K562 (cell line): Measurements from ENCODE around the gene ADAM15. TPM values are rescaled to one million over a fixed set of nuclear protein-coding genes. Genes with fewer than 3 reads are reported as not detected.

ENCODE experiments used
- ATF1 ChIP-seq, 2 experiments: fragments of 450-650 bp in 1 of 2; IDR thresholded peaks; 2 replicates each; pipeline ENCODE4 v1.6.1; 2016; ENCODE audit warnings: missing compliant biosample characterization in 1 of 2, missing genetic modification characterization in 1 of 2
- CAMTA2 ChIP-seq: fragments of 250-450 bp; sonication (Bioruptor Pico); conservative IDR thresholded peaks from 2 replicates; pipeline ENCODE4 v1.5.1; 2022
- CBX3 ChIP-seq, 2 experiments: IDR thresholded peaks; 1 replicate in 1 of 2; 2 replicates in 1 of 2; pipeline ENCODE4 v1.6.1; 2012; ENCODE audit warnings: inconsistent platforms in 2 of 2, low read length in 2 of 2, borderline replicate concordance in 1 of 2, control low read depth in 1 of 2
- ELF2 ChIP-seq: fragments of 250-450 bp; sonication (Bioruptor Pico); IDR thresholded peaks from 2 replicates; pipeline ENCODE4 v1.5.0; 2021; ENCODE audit warnings: mild to moderate bottlenecking
- HDAC1 ChIP-seq, 2 experiments: fragments of 450-650 bp; IDR thresholded peaks; 2 replicates each; pipeline ENCODE4 v1.6.1; 2016 to 2017; ENCODE audit warnings: inconsistent platforms in 1 of 2, mild to moderate bottlenecking in 1 of 2, moderate library complexity in 1 of 2
- HNRNPL ChIP-seq: fragments of 200-400 bp; formaldehyde crosslinking; IDR thresholded peaks from 2 replicates; pipeline ENCODE4 v1.6.1; 2017; ENCODE audit warnings: low read depth, mild to moderate bottlenecking, low read length
- MEF2D ChIP-seq: conservative IDR thresholded peaks from 2 replicates; pipeline ENCODE4 v1.6.1; 2016; ENCODE audit warnings: low read depth, missing genetic modification characterization, missing compliant biosample characterization
- NR2C2 ChIP-seq, 2 experiments: fragments of 200-800 bp in 1 of 2; sonication (Bioruptor generic) in 1 of 2; sonication (generic) in 1 of 2; formaldehyde crosslinking in 1 of 2; IDR thresholded peaks; 2 replicates each; pipeline versions ENCODE4 v1.6.1 to v1.8.0; 2016 to 2022; ENCODE audit warnings: mild to moderate bottlenecking in 1 of 2, missing compliant biosample characterization in 1 of 2, missing genetic modification characterization in 1 of 2, missing genetic modification reagents in 1 of 2
- NR4A1 ChIP-seq, 2 experiments: fragments of 250-450 bp in 1 of 2; fragments of 450-650 bp in 1 of 2; sonication (Bioruptor Pico) in 1 of 2; IDR thresholded peaks; 2 replicates each; pipeline versions ENCODE4 v1.4.0 to v1.6.1; 2016 to 2020; ENCODE audit warnings: mild to moderate bottlenecking in 2 of 2, missing compliant biosample characterization in 1 of 2, missing genetic modification characterization in 1 of 2, moderate library complexity in 1 of 2
- SMARCA5 ChIP-seq: fragments of 450-650 bp; IDR thresholded peaks from 2 replicates; pipeline ENCODE4 v1.6.1; 2016
- TEAD1 ChIP-seq, 2 experiments: fragments of 450-650 bp in 1 of 2; sonication (generic) in 1 of 2; formaldehyde crosslinking; IDR thresholded peaks; 2 replicates each; pipeline versions ENCODE4 v1.4.0 to v1.8.0; 2020 to 2022; ENCODE audit warnings: mild to moderate bottlenecking in 2 of 2, missing genetic modification reagents in 1 of 2
- polyA plus RNA-seq, 8 experiments: library from polyadenylated mRNA; depleted of rRNA in 4 of 8; stranded (reverse) in 5 of 8; unstranded in 3 of 8; fragments of >200 nt; fragmentation: Nextera tagmentation in 2 of 8; fragmentation: Illumina TruSeq in 1 of 8; extraction: Ambion mirVana in 2 of 8; extraction: Trizol in 1 of 8; gene quantifications; 2 replicates each; pipeline versions ENCODE4 v1.2.1 to v1.2.3, GENCODE V29; 2011 to 2014; ENCODE audit warnings: inconsistent platforms in 1 of 8, missing spikeins in 1 of 8
- total RNA-seq, 7 experiments: library from RNA; depleted of rRNA in 6 of 7; stranded (reverse); fragments of >200 nt in 6 of 7; fragmentation: Illumina TruSeq in 2 of 7; extraction: Trizol in 2 of 7; gene quantifications; 2 replicates each; pipeline versions ENCODE4 v1.2.1 to v1.2.3, GENCODE V29; 2011 to 2021; ENCODE audit warnings: low replicate concordance in 1 of 7
- TF ChIP-seq, protein P1 (sequence below): IDR thresholded peaks from 3 replicates; pipeline ENCODE4 v1.6.1; 2011; ENCODE audit warnings: borderline replicate concordance, mild to moderate bottlenecking, moderate library complexity; ENCODE audit not compliant: insufficient read length; ENCODE audit errors: extremely low read depth
- TF ChIP-seq, protein P2 (sequence below): fragments of 250-450 bp; sonication (Bioruptor Pico); IDR thresholded peaks from 2 replicates; pipeline ENCODE4 v1.9.0; 2021; ENCODE audit warnings: mild to moderate bottlenecking, inconsistent platforms
- TF ChIP-seq, protein P3 (sequence below): fragments of 250-450 bp; sonication (Bioruptor Pico); IDR thresholded peaks from 2 replicates; pipeline ENCODE4 v1.5.0; 2021

The ADAM15 gene
- total and polyA plus RNA-seq, 9 of the 15 experiments (the other 6 are each of a cell fraction or from before 2014, with no cell fraction given), result 0.69 to 72.3 (median 32.8) TPM

DNA sequence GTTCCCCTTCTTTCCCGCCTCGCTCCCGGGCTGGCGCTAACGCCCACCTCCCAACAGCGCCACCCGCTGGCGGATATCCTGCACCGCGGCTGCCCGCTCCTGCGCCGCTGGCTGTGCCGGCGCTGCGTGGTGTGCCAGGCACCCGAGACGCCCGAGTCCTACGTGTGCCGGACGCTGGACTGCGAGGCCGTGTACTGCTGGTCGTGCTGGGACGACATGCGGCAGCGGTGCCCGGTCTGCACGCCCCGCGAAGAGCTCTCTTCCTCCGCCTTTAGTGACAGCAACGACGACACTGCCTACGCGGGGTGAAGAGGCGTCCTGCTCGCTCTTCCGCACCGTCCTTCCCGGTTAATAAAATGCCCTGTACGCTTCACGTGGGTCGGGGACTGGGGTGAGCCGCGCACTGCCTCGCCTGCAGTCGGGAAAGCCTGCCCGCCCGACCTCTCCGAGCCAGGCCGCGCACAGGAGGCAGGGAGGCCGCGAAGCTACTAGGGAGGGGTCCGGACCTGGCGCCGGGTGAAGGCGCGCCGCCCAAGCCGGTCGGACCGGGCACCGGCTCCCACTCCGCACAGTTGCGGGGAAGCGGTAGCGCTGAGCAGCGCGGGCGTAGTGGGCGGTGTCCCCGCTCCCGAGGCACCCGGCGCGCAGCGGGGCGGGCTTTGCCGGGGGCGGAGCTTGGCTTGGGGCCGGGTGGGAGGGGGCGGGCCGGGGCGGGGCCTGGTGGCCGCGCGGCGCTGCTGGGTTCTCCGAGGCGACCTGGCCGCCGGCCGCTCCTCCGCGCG is at the start of gene ADAM15 (continued):
- peak; percentile 25; the same call in 1 of the 2 replicates for TF ChIP-seq CAMTA2 (CRISPR knock-in tag)
- TF ChIP-seq HDAC1 (IDR thresholded peaks at IDR 0.05), result peak in 1 of 2 experiments; percentile 73; a peak in 2 of 4 replicates
- TF ChIP-seq, protein P1, sequence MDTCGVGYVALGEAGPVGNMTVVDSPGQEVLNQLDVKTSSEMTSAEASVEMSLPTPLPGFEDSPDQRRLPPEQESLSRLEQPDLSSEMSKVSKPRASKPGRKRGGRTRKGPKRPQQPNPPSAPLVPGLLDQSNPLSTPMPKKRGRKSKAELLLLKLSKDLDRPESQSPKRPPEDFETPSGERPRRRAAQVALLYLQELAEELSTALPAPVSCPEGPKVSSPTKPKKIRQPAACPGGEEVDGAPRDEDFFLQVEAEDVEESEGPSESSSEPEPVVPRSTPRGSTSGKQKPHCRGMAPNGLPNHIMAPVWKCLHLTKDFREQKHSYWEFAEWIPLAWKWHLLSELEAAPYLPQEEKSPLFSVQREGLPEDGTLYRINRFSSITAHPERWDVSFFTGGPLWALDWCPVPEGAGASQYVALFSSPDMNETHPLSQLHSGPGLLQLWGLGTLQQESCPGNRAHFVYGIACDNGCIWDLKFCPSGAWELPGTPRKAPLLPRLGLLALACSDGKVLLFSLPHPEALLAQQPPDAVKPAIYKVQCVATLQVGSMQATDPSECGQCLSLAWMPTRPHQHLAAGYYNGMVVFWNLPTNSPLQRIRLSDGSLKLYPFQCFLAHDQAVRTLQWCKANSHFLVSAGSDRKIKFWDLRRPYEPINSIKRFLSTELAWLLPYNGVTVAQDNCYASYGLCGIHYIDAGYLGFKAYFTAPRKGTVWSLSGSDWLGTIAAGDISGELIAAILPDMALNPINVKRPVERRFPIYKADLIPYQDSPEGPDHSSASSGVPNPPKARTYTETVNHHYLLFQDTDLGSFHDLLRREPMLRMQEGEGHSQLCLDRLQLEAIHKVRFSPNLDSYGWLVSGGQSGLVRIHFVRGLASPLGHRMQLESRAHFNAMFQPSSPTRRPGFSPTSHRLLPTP, result no peak
- peak in 1 of 2 experiments; percentile 51; a peak in 1 of 4 replicates for TF ChIP-seq TEAD1 (CRISPR knock-in tag; IDR thresholded peaks at IDR 0.05)
- no peak for TF ChIP-seq NR4A1 (CRISPR knock-in tag; IDR thresholded peaks at IDR 0.05)
- 0 out of 2 replicates have a peak, but pooled peaks have one; percentile 3 for TF ChIP-seq NR4A1 (tag; IDR thresholded peaks at IDR 0.05)
- TF ChIP-seq, protein P2, sequence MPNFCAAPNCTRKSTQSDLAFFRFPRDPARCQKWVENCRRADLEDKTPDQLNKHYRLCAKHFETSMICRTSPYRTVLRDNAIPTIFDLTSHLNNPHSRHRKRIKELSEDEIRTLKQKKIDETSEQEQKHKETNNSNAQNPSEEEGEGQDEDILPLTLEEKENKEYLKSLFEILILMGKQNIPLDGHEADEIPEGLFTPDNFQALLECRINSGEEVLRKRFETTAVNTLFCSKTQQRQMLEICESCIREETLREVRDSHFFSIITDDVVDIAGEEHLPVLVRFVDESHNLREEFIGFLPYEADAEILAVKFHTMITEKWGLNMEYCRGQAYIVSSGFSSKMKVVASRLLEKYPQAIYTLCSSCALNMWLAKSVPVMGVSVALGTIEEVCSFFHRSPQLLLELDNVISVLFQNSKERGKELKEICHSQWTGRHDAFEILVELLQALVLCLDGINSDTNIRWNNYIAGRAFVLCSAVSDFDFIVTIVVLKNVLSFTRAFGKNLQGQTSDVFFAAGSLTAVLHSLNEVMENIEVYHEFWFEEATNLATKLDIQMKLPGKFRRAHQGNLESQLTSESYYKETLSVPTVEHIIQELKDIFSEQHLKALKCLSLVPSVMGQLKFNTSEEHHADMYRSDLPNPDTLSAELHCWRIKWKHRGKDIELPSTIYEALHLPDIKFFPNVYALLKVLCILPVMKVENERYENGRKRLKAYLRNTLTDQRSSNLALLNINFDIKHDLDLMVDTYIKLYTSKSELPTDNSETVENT (CRISPR knock-in tag), result peak; percentile 57; the same call in 1 of the 2 replicates
- no peak for TF ChIP-seq ATF1 (CRISPR knock-in tag; IDR thresholded peaks at IDR 0.05)
- peak; percentile 81 for TF ChIP-seq ATF1 (tag; IDR thresholded peaks at IDR 0.05)
- peak; percentile 72 for TF ChIP-seq HNRNPL
- TF ChIP-seq, protein P3, sequence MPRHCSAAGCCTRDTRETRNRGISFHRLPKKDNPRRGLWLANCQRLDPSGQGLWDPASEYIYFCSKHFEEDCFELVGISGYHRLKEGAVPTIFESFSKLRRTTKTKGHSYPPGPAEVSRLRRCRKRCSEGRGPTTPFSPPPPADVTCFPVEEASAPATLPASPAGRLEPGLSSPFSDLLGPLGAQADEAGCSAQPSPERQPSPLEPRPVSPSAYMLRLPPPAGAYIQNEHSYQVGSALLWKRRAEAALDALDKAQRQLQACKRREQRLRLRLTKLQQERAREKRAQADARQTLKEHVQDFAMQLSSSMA (CRISPR knock-in tag), result no peak
- 0 out of 2 replicates have a peak, but pooled peaks have one; percentile 19 for TF ChIP-seq ELF2 (CRISPR knock-in tag)
- no peak for TF ChIP-seq NR2C2 (CRISPR knock-in tag; IDR thresholded peaks at IDR 0.05)
- peak; percentile 49; the same call in 1 of the 2 replicates for TF ChIP-seq NR2C2 (tag; IDR thresholded peaks at IDR 0.05)
- 0 out of 2 replicates have a peak, but pooled peaks have one; percentile 36 for TF ChIP-seq SMARCA5
- TF ChIP-seq CBX3 (IDR thresholded peaks at IDR 0.05; ENCODE audit: borderline replicate concordance in 1 of 2, low read length in 2 of 2), result 0 out of 3 replicates have a peak, but pooled peaks of 1 of the 2 experiments have one; percentile 51
- 0 out of 2 replicates have a peak, but pooled peaks have one; percentile 8 for TF ChIP-seq MEF2D (tag)
